ENCODE measurements around the gene SOX18. TPM values are rescaled to one million over a fixed set of nuclear protein-coding genes. Genes with fewer than 3 reads are reported as not detected.
A peak's percentile ranks its signal among the peaks of the same experiment; 100 is the strongest.

The SOX18 gene
- total and polyA plus RNA-seq, 2 of the 13 experiments (the other 11 are each of a cell fraction or from before 2014, with no cell fraction given): 1.6 to 1.9 TPM

DNA sequence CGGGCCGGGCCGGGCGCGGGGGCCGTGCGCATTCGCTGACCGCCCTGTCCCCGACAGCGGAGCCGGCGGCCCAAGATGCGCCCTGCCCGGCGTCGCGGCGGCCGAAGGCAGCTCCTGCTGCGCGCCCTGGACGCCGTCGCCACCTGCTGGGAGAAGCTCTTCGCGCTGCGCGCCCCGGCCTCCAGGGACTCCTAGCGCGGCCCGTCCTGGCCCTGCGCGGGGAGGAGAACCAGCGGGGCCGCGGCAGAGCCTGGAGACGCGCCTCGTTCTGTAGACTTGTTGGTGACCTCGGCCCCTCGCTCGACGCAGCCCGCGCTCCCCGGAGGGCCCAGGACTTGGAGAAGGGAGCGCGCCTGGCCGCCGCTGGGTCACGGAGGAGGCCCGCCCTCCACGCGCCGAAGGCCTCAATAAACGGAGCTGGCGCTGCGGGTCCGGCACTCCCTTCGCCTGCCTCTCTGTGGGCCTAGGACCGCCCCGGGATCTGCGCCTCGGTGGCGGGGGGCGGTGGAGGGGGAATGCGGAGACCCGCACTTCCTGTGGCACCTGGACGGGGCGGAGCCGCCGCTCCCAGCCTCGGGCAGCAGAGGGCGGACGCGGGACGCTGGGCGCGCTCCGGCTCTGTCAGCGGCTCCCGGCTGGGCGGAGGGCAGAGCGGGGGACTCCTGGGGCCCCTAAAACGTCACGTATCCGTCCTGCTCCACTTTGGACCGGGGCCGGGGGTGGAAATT is 10.7 kb downstream of the SOX18 start (continued):
- TF ChIP-seq, protein P1, sequence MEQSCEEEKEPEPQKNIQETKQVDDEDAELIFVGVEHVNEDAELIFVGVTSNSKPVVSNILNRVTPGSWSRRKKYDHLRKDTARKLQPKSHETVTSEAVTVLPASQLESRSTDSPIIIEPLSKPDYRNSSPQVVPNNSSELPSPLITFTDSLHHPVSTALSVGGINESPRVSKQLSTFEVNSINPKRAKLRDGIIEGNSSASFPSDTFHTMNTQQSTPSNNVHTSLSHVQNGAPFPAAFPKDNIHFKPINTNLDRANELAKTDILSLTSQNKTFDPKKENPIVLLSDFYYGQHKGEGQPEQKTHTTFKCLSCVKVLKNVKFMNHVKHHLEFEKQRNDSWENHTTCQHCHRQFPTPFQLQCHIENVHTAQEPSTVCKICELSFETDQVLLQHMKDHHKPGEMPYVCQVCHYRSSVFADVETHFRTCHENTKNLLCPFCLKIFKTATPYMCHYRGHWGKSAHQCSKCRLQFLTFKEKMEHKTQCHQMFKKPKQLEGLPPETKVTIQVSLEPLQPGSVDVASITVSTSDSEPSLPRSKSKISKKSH (CRISPR knock-in tag; IDR thresholded peaks at IDR 0.05; ENCODE audit: borderline replicate concordance): no peak
- no peak for TF ChIP-seq ZNF83 (CRISPR knock-in tag; IDR thresholded peaks at IDR 0.05; ENCODE audit: borderline replicate concordance)
- TF ChIP-seq, protein P2, sequence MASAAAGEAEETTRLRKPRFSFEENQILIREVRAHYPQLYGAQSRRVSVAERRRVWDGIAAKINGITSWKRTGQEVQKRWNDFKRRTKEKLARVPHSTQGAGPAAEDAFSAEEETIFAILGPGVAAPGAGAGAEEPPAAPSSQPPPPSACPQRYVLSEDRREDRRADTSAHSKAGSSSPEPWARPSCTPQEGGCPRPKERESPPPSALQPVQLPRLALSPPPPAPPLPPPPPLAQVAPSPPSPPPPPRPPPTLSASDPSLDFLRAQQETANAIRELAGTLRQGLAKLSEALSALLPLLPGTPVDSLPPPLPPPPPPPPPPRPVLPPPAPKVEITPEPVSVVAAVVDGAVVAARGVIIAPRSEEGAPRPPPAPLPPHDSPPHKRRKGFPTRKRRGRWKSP (CRISPR knock-in tag; IDR thresholded peaks at IDR 0.05): no peak
- TF ChIP-seq ZNF24 (IDR thresholded peaks at IDR 0.05): no peak
- TF ChIP-seq ZNF629 (CRISPR knock-in tag; conservative IDR thresholded peaks at IDR 0.05): no peak
- TF ChIP-seq, protein P3, sequence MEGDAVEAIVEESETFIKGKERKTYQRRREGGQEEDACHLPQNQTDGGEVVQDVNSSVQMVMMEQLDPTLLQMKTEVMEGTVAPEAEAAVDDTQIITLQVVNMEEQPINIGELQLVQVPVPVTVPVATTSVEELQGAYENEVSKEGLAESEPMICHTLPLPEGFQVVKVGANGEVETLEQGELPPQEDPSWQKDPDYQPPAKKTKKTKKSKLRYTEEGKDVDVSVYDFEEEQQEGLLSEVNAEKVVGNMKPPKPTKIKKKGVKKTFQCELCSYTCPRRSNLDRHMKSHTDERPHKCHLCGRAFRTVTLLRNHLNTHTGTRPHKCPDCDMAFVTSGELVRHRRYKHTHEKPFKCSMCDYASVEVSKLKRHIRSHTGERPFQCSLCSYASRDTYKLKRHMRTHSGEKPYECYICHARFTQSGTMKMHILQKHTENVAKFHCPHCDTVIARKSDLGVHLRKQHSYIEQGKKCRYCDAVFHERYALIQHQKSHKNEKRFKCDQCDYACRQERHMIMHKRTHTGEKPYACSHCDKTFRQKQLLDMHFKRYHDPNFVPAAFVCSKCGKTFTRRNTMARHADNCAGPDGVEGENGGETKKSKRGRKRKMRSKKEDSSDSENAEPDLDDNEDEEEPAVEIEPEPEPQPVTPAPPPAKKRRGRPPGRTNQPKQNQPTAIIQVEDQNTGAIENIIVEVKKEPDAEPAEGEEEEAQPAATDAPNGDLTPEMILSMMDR (CRISPR knock-in tag; IDR thresholded peaks at IDR 0.05): peak; percentile 27; the same call in 1 of the 2 replicates
- TF ChIP-seq ZNF615 (CRISPR knock-in tag; IDR thresholded peaks at IDR 0.05; ENCODE audit: borderline replicate concordance): no peak
- TF ChIP-seq, protein P4, sequence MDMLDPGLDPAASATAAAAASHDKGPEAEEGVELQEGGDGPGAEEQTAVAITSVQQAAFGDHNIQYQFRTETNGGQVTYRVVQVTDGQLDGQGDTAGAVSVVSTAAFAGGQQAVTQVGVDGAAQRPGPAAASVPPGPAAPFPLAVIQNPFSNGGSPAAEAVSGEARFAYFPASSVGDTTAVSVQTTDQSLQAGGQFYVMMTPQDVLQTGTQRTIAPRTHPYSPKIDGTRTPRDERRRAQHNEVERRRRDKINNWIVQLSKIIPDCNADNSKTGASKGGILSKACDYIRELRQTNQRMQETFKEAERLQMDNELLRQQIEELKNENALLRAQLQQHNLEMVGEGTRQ (IDR thresholded peaks at IDR 0.05; ENCODE audit: low read depth, low read length): no peak
- TF ChIP-seq, protein P4 (CRISPR knock-in tag; IDR thresholded peaks at IDR 0.05; ENCODE audit: borderline replicate concordance): no peak
- TF ChIP-seq, protein P5, sequence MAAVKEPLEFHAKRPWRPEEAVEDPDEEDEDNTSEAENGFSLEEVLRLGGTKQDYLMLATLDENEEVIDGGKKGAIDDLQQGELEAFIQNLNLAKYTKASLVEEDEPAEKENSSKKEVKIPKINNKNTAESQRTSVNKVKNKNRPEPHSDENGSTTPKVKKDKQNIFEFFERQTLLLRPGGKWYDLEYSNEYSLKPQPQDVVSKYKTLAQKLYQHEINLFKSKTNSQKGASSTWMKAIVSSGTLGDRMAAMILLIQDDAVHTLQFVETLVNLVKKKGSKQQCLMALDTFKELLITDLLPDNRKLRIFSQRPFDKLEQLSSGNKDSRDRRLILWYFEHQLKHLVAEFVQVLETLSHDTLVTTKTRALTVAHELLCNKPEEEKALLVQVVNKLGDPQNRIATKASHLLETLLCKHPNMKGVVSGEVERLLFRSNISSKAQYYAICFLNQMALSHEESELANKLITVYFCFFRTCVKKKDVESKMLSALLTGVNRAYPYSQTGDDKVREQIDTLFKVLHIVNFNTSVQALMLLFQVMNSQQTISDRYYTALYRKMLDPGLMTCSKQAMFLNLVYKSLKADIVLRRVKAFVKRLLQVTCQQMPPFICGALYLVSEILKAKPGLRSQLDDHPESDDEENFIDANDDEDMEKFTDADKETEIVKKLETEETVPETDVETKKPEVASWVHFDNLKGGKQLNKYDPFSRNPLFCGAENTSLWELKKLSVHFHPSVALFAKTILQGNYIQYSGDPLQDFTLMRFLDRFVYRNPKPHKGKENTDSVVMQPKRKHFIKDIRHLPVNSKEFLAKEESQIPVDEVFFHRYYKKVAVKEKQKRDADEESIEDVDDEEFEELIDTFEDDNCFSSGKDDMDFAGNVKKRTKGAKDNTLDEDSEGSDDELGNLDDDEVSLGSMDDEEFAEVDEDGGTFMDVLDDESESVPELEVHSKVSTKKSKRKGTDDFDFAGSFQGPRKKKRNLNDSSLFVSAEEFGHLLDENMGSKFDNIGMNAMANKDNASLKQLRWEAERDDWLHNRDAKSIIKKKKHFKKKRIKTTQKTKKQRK (IDR thresholded peaks at IDR 0.05; ENCODE audit: low read length): no peak
- TF ChIP-seq PHF5A (CRISPR knock-in tag; IDR thresholded peaks at IDR 0.05; ENCODE audit: low read depth, unreplicated experiment): no peak
- TF ChIP-seq ZFY (CRISPR knock-in tag; IDR thresholded peaks at IDR 0.05): peak; percentile 9; the same call in 1 of the 2 replicates
- TF ChIP-seq REXO4 (CRISPR knock-in tag; IDR thresholded peaks at IDR 0.05; ENCODE audit: borderline replicate concordance): no peak
- TF ChIP-seq AKAP8 (CRISPR knock-in tag; IDR thresholded peaks at IDR 0.05): 0 out of 2 replicates have a peak, but pooled peaks have one; percentile 57
- TF ChIP-seq HOXD1 (CRISPR knock-in tag; IDR thresholded peaks at IDR 0.05): no peak
- TF ChIP-seq, protein P6, sequence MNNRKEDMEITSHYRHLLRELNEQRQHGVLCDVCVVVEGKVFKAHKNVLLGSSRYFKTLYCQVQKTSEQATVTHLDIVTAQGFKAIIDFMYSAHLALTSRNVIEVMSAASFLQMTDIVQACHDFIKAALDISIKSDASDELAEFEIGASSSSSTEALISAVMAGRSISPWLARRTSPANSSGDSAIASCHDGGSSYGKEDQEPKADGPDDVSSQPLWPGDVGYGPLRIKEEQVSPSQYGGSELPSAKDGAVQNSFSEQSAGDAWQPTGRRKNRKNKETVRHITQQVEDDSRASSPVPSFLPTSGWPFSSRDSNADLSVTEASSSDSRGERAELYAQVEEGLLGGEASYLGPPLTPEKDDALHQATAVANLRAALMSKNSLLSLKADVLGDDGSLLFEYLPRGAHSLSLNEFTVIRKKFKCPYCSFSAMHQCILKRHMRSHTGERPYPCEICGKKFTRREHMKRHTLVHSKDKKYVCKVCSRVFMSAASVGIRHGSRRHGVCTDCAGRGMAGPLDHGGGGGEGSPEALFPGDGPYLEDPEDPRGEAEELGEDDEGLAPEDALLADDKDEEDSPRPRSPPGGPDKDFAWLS (CRISPR knock-in tag; IDR thresholded peaks at IDR 0.05; ENCODE audit: borderline replicate concordance): peak; percentile 35; the same call in 1 of the 2 replicates

Data from HepG2 (cell line).